Measurements from ENCODE around the gene GRAMD2B. TPM values are rescaled to one million over a fixed set of nuclear protein-coding genes. Genes with fewer than 3 reads are reported as not detected.

The GRAMD2B gene
- total RNA-seq, 1 experiment from 2014 or later: 4.1 TPM

DNA sequence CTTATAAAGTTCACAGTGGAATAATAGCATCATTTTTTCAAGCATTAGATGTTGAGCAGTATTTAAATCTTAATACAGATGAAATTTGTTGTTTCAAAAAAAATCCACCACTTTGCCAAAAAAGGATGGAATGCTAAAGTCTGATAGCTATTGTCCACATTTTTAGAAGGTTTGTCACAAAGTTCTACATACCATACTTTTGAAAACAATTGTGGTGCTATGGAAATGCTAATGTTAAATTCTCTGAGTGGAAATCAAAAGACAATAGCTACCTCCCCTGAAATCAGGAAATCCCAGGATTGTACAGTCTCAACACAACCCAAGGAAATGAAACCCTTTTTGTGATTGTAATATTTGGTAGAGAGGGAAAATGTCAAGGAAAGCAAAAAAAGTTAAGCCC lies 19.3 kb upstream of the GRAMD2B start:
- no peaks in the 10 kb centered on the region for H3K36me3 ChIP-seq (ENCODE audit: control insufficient read depth, insufficient read depth, low read length)
- POLR2A ChIA-PET: no interaction called here
- H3K4me1 ChIP-seq (ENCODE audit: control insufficient read depth, insufficient read depth, low read length): no peaks in the 10 kb centered on the region
- CTCF ChIA-PET: no interaction called here
- BruUV-seq (replicated peaks): no TSS peak
- DNase-seq (ENCODE audit: low read depth, low spot score) (no peak), ATAC-seq (no peak)
- no peaks in the 10 kb centered on the region for H3K27me3 ChIP-seq (ENCODE audit: control insufficient read depth, insufficient read depth, low read length)
- in situ Hi-C loops (cut with HindIII; ENCODE audit: low pct_unique_long_range_greater_than_20kb, low sequenced_read_pairs): no loop called here
- H3K9me3 ChIP-seq (ENCODE audit: control insufficient read depth, insufficient read depth, low read depth, low read length): peaks cover 20% of the 10 kb centered on the region; the same call in 1 of the 2 replicates
- H3K4me3 ChIP-seq (ENCODE audit: low read depth in 2 of 2, low read length in 2 of 2): no peak overlapping the region
- H3K27ac ChIP-seq (ENCODE audit: low read length): no peak overlapping the region
- TF ChIP-seq SIN3A (IDR thresholded peaks at IDR 0.05; ENCODE audit: borderline replicate concordance, insufficient read depth, low read depth, low read length): no peak
- TF ChIP-seq POLR2AphosphoS5 (IDR thresholded peaks at IDR 0.05; ENCODE audit: low read depth, low read length): no peak
- TF ChIP-seq, protein P1, sequence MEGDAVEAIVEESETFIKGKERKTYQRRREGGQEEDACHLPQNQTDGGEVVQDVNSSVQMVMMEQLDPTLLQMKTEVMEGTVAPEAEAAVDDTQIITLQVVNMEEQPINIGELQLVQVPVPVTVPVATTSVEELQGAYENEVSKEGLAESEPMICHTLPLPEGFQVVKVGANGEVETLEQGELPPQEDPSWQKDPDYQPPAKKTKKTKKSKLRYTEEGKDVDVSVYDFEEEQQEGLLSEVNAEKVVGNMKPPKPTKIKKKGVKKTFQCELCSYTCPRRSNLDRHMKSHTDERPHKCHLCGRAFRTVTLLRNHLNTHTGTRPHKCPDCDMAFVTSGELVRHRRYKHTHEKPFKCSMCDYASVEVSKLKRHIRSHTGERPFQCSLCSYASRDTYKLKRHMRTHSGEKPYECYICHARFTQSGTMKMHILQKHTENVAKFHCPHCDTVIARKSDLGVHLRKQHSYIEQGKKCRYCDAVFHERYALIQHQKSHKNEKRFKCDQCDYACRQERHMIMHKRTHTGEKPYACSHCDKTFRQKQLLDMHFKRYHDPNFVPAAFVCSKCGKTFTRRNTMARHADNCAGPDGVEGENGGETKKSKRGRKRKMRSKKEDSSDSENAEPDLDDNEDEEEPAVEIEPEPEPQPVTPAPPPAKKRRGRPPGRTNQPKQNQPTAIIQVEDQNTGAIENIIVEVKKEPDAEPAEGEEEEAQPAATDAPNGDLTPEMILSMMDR (IDR thresholded peaks at IDR 0.05): no peak
- no peak for TF ChIP-seq TCF7L2 (IDR thresholded peaks at IDR 0.05; ENCODE audit: low read depth, low read length)
- TF ChIP-seq, protein P2, sequence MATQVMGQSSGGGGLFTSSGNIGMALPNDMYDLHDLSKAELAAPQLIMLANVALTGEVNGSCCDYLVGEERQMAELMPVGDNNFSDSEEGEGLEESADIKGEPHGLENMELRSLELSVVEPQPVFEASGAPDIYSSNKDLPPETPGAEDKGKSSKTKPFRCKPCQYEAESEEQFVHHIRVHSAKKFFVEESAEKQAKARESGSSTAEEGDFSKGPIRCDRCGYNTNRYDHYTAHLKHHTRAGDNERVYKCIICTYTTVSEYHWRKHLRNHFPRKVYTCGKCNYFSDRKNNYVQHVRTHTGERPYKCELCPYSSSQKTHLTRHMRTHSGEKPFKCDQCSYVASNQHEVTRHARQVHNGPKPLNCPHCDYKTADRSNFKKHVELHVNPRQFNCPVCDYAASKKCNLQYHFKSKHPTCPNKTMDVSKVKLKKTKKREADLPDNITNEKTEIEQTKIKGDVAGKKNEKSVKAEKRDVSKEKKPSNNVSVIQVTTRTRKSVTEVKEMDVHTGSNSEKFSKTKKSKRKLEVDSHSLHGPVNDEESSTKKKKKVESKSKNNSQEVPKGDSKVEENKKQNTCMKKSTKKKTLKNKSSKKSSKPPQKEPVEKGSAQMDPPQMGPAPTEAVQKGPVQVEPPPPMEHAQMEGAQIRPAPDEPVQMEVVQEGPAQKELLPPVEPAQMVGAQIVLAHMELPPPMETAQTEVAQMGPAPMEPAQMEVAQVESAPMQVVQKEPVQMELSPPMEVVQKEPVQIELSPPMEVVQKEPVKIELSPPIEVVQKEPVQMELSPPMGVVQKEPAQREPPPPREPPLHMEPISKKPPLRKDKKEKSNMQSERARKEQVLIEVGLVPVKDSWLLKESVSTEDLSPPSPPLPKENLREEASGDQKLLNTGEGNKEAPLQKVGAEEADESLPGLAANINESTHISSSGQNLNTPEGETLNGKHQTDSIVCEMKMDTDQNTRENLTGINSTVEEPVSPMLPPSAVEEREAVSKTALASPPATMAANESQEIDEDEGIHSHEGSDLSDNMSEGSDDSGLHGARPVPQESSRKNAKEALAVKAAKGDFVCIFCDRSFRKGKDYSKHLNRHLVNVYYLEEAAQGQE (IDR thresholded peaks at IDR 0.05; ENCODE audit: insufficient read depth in 1 of 2, low read depth in 2 of 2, low read length in 1 of 2): no peak
- intact Hi-C loops (cut with micrococcal nuclease; ENCODE audit: unreplicated experiment): no loop called here

DNA sequence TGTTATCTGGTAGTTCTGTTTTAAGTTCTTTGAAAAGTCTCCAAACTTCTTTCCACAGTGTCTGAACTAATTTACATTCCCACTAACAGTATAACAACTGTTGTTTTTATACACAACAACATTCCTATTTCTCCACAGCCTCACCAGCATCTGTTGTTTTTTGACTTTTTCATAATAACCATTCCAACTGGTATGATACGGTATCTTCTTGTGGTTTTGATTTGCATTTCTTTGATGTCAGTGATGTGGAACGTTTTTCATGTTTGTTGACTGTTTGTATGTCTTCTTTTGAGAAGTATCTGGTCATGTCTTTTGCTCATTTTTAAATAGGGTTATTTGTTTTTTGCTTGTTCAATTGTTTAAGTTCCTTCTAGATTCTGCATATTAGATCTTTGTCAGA lies 12.6 kb upstream of the GRAMD2B start:
- Histone ChIP-seq H3K27ac (ENCODE audit: low read length) (no peak overlapping the region), H3K27me3 (ENCODE audit: control insufficient read depth, insufficient read depth, low read length) (no peaks in the 10 kb centered on the region), H3K4me1 (ENCODE audit: control insufficient read depth, insufficient read depth, low read length) (no peaks in the 10 kb centered on the region), H3K4me3 (ENCODE audit: low read depth in 2 of 2, low read length in 2 of 2) (no peak overlapping the region), H3K36me3 (ENCODE audit: control insufficient read depth, insufficient read depth, low read length) (no peaks in the 10 kb centered on the region), H3K9me3 (ENCODE audit: control insufficient read depth, insufficient read depth, low read depth, low read length) (no peaks in the 10 kb centered on the region)
- no TSS peak for BruUV-seq (replicated peaks)
- intact Hi-C loops (cut with micrococcal nuclease; ENCODE audit: unreplicated experiment) (no loop called here), in situ Hi-C loops (cut with HindIII; ENCODE audit: low pct_unique_long_range_greater_than_20kb, low sequenced_read_pairs) (no loop called here)
- ATAC-seq (no peak), DNase-seq (ENCODE audit: low read depth, low spot score) (no peak)
- POLR2A ChIA-PET: no interaction called here
- CTCF ChIA-PET: no interaction called here
- no peak for TF ChIP-seq POLR2AphosphoS5 (IDR thresholded peaks at IDR 0.05; ENCODE audit: low read depth, low read length)
- no peak for TF ChIP-seq SIN3A (IDR thresholded peaks at IDR 0.05; ENCODE audit: borderline replicate concordance, insufficient read depth, low read depth, low read length)
- no peak for TF ChIP-seq TCF7L2 (IDR thresholded peaks at IDR 0.05; ENCODE audit: low read depth, low read length)
- TF ChIP-seq, protein P2 (IDR thresholded peaks at IDR 0.05; ENCODE audit: insufficient read depth in 1 of 2, low read depth in 2 of 2, low read length in 1 of 2): no peak
- TF ChIP-seq, protein P1 (IDR thresholded peaks at IDR 0.05): no peak
